NK-92 (cell line): ENCODE data around the gene B3GLCT.

Source experiments
- DNase-seq: peaks from one replicate; lab custom pipeline; 2025; ENCODE audit not compliant: unreplicated experiment; lab: John Stamatoyannopoulos, UW

B3GLCT gene

GRCh38 chr13:31267126-31267784 lies 67.5 kb downstream of the B3GLCT start:
- DNase-seq, result no peak

DNA sequence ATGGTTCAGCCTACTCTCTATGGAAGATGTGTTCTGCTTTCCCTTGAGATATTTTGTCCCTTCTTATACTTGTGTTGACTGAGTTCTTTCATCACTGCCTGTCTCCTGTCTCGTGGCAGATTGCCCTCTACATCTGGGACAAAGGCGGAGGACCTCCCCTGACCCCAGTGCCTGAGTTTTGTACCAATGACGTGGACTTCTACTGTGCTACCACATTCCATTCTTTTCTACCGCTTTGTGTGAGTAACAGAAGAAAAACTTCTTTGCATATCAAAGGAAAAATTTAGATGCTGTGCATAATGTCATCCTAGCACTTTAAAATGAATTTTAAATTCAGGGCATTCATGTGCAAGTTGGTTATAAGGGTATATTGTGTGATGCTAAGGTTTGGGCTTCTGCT lies 74.6 kb downstream of the B3GLCT start:
- no peak for DNase-seq

DNA sequence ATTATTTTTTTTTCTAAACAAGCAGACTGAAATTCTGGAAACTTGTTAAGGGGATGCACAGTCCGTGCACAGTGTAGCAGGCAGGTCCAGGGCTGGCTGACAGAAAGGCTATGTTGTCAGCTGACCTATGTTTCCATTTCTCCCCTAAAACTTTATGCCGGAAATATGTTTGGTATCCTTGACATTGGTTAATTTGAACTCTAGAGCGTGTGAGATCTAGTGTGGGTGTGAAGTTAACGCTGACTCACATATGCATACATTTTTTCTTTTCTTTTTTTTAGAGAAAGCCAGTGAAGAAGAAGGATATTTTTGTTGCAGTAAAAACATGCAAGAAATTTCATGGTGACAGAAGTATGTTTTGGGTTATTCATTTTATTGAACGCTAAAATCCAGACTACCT lies 76.6 kb downstream of the B3GLCT start:
- DNase-seq, result no peak

- no peak for DNase-seq
Observed at GRCh38 chr13:31278869-31279268, 79.1 kb downstream of the B3GLCT start.

DNA sequence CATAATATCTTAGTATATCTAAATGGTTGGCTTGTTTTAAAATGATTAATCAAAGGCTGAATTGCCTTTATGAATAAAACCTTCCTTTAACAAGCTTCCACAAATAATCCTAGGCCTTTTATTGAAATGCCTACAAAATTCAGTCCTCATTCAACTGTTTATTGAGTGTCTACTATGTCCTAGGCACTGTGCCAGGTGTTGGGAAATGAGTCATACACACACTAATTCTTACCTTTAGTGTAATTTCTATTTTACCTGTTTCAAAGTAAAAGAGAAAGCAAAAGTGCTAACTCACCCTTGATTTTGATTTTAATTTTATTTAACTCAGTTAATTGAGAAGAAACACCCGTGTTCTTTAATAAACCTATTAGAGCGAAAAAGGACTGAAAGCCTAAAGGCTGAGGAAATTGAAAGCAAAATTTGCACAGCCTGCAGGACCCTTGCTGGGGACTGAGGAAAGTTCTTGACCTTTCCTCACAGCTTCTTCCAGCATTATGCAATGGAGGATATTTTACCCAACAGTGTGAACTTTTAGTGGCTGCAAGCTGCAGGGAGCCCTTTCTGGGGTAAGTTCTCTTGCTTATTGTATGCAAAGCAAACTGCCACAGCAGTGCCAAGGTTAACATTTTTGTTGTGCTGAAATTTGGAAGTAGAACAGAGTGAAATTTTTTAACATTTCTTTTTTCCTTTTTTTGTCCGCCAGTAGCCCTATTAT lies 83.1 kb downstream of the B3GLCT start:
- DNase-seq, result no peak

GRCh38 chr13:31286930-31287329 lies 87.2 kb downstream of the B3GLCT start:
- no peak for DNase-seq

DNA sequence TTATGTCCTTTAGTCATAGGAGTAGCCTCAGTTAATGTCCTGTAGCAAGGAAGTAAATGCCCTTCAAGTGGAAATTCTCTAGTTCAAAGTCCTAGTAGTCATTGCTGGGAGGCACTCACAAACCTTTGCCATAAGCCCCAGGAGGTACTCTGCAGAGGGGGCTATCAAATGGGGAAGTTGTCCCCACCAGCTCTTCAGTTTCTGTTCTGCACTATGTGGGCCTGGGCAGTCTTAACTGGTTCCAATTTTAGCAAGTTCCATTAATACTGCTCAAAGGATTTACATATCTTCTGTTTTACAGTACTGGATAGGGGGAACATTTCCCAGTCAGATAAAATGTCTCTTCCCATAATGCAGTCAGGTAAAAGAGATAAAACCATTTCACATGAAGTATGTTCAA lies 101.3 kb downstream of the B3GLCT start:
- DNase-seq, result no peak

- no peak for DNase-seq
Observed at GRCh38 chr13:31310356-31310755, 110.6 kb downstream of the B3GLCT start.

DNA sequence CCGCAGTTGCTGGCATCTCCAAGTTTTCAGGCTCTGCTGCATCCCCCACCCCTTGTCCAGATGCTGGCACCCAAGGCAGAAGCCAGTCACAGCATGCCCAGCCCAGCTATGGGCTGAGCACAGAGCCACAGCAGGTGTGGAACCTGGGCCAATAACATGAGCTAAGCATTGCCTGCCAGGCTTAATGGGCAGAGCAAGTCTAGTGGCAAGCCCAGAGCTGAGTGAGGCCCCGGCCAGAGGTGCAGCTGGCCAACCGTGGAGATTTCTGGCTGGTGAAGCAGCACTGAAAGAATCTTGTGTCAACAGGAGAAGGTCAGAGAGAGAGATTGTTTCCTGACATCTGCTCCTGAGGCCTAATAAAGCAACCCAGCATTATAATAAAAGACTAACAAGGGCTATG lies 111.0 kb downstream of the B3GLCT start:
- DNase-seq, result no peak

GRCh38 chr13:31311921-31312320 lies 112.1 kb downstream of the B3GLCT start:
- no peak for DNase-seq

- DNase-seq, result no peak
Observed at GRCh38 chr13:31314961-31315360, 115.2 kb downstream of the B3GLCT start.

DNA sequence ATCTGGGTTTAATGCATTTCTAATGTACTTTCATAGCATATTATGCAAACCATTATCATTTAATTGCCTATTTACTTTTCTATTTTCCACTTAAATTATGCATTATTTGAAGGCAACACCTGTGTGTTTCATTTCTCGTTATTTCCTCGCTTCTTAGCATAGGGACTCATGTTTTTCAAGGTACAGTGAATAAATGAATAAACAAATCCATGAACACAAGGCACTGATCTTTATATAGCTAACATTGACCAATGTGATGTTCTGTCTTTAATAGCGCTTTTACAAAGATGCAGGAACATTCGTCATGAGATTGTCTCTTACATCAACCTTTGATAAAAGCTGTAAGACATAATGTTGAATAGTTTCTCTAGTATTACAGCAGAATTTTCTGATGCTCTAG lies 121.2 kb downstream of the B3GLCT start:
- no peak for DNase-seq

- no peak for DNase-seq
Observed at GRCh38 chr13:31321457-31321856, 121.7 kb downstream of the B3GLCT start.

DNA sequence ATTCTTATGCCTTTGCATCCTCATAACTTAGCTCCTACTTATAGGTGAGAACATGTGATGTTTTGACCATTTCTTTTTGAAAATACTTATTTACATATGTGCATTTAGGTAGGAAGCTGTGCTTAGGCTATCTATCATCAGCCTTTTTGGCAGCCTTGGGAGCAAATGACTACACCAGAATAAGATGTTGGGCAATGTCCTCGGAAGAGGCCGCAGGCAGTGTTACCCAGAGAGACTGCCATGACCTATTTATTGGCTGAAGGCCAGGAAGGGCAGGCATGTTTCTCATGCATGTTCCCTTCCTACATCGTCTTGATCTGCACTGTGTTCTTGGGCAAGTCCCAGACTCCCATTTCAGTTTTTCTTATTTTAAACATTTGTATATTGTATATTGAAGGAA lies 122.3 kb downstream of the B3GLCT start:
- DNase-seq, result no peak

- DNase-seq, result no peak
Observed at GRCh38 chr13:31322702-31323405, 123.1 kb downstream of the B3GLCT start.

- DNase-seq, result no peak
Observed at GRCh38 chr13:31327182-31327860, 127.5 kb downstream of the B3GLCT start.

GRCh38 chr13:31328549-31329235 lies 128.9 kb downstream of the B3GLCT start:
- DNase-seq, result no peak

GRCh38 chr13:31330236-31330635 lies 130.5 kb downstream of the B3GLCT start:
- DNase-seq, result no peak

DNA sequence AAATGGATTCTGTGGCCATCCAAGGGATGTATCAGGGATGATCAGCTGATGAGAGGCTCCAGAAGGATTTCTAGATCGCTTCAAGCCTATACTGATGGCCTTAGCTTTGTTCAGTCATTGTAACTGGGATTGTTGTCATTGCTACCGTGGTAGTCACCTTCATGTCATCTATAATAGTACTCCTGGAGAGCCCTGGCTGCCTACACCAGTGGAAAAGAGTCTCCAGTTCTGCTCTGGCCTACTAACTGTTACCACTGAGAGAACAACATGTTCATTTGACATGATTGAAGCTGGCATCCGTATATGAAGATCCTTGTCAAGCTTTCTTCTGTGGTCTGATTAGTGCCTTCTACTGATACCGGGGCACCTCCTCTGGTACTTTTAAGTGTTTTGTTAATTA lies 131.3 kb downstream of the B3GLCT start:
- no peak for DNase-seq

DNA sequence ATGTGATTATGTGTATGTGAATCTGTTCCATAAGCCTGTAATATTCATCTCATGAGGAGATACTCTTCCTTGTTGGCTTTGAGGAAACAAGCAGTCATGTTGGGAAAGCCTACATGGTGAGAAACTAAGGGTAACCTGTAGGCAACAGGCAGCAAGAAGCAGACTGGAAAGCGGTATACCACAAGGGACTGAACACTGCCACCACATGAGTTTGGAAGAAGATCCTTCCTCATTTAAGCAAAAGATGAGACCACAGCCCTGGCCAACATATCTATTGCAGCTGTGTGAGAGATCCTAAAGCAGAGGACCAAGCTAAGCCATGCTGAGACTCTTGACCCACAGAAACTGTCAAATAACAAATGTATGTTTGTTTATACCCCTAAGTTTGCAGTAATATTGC lies 134.8 kb downstream of the B3GLCT start:
- no peak for DNase-seq

DNA sequence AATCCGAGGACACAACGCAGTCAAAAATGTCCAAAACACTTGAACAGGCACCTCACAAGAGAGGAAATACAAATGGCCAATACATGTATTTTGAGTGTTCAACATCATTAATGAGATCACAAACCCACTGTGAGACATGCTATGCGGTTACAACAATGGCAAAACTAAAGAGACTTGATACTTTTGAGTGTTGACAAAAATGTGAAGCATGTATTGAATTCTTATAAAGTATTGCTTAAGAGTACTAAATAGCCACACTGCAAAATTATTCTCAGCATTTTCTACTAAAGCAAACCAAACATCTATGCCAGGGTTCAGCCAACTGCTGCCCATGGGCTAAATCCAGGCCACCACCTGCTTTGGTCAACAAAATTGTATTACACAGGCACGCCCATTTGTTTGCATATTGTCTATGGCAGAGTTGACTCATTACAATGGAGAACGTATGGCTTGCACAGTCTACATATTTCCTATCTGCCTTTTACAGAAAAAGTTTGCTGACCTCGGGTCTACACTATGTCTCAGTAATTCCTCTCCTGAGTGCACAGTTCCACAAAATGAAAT lies 135.3 kb downstream of the B3GLCT start:
- DNase-seq, result no peak
